Neuronal stem cell (in vitro differentiated cells): ENCODE results near the gene CYB5A.

ENCODE experiments used
- DNase-seq: peaks from one replicate; pipeline ENCODE4 v3.0.0-alpha.2; 2013; ENCODE audit warnings: low spot score
- H2AFZ ChIP-seq: one replicate; pipeline ENCODE4 v1.6.1; 2013; ENCODE audit warnings: mild to moderate bottlenecking, low read length, inconsistent platforms
- H2AK5ac ChIP-seq: 2 replicates; pipeline ENCODE4 v1.6.1; 2013; ENCODE audit warnings: low read depth, mild to moderate bottlenecking, inconsistent platforms, low read length, moderate library complexity, mixed read lengths
- H2BK120ac ChIP-seq: 2 replicates; pipeline ENCODE4 v1.6.1; 2013; ENCODE audit warnings: low read depth, mild to moderate bottlenecking, inconsistent platforms, low read length, moderate library complexity, mixed read lengths
- H2BK12ac ChIP-seq: one replicate; pipeline ENCODE4 v1.6.1; 2013; ENCODE audit warnings: low read length, inconsistent platforms
- H2BK15ac ChIP-seq: 2 replicates; pipeline ENCODE4 v1.6.1; 2013; ENCODE audit warnings: mild to moderate bottlenecking, low read length, inconsistent platforms, mixed read lengths
- H2BK5ac ChIP-seq: one replicate; pipeline ENCODE4 v1.6.1; 2013; ENCODE audit warnings: inconsistent platforms, mild to moderate bottlenecking, low read length, moderate library complexity
- H3K14ac ChIP-seq: one replicate; pipeline ENCODE4 v1.6.1; 2013; ENCODE audit warnings: low read length, inconsistent platforms
- H3K18ac ChIP-seq: 2 replicates; pipeline ENCODE4 v1.6.1; 2013; ENCODE audit warnings: low read length, inconsistent platforms
- H3K23ac ChIP-seq: 2 replicates; pipeline ENCODE4 v1.6.1; 2013; ENCODE audit warnings: low read depth, mild to moderate bottlenecking, mixed read lengths, low read length, inconsistent platforms; ENCODE audit not compliant: poor library complexity
- H3K27ac ChIP-seq: replicated peaks from 3 replicates; pipeline ENCODE4 v1.5.1; 2013; ENCODE audit warnings: low read length, inconsistent platforms
- H3K27me3 ChIP-seq, 3 experiments: 2 replicates each; pipeline ENCODE4 v1.6.1; 2013; ENCODE audit warnings: low read length in 3 of 3, mild to moderate bottlenecking in 2 of 3, inconsistent platforms in 1 of 3, low read depth in 1 of 3, mixed read lengths in 1 of 3, moderate library complexity in 1 of 3; ENCODE audit not compliant: control insufficient read depth in 3 of 3, insufficient read depth in 3 of 3
- H3K36me3 ChIP-seq, 2 donors: replicated peaks in 1 of 2; 2 replicates each; pipeline ENCODE4 v1.6.1; 2013; ENCODE audit warnings: low read length in 2 of 2; ENCODE audit not compliant: control insufficient read depth in 2 of 2, insufficient read depth in 2 of 2
- H3K4ac ChIP-seq: 2 replicates; pipeline ENCODE4 v1.6.1; 2013; ENCODE audit warnings: inconsistent platforms, mild to moderate bottlenecking, low read length, moderate library complexity
- H3K4me1 ChIP-seq, 2 donors: 1 replicate in 1 of 2; 2 replicates in 1 of 2; pipeline ENCODE4 v1.6.1; 2013; ENCODE audit warnings: low read length in 2 of 2, low read depth in 1 of 2; ENCODE audit not compliant: control insufficient read depth in 2 of 2, insufficient read depth in 1 of 2
- H3K4me2 ChIP-seq: one replicate; pipeline ENCODE4 v1.6.1; 2013; ENCODE audit warnings: mild to moderate bottlenecking, low read length, inconsistent platforms; ENCODE audit not compliant: insufficient read depth, poor library complexity, severe bottlenecking
- H3K4me3 ChIP-seq, 2 donors: 2 replicates each; pipeline ENCODE4 v1.5.1; 2013; ENCODE audit warnings: low read length in 2 of 2, mild to moderate bottlenecking in 2 of 2, inconsistent platforms in 1 of 2, moderate library complexity in 1 of 2
- H3K79me1 ChIP-seq: one replicate; pipeline ENCODE4 v1.6.1; 2013; ENCODE audit warnings: low read depth, mild to moderate bottlenecking, inconsistent platforms, low read length, moderate library complexity
- H3K9ac ChIP-seq: one replicate; pipeline ENCODE4 v1.6.1; 2013; ENCODE audit warnings: mild to moderate bottlenecking, low read depth, low read length, inconsistent platforms; ENCODE audit not compliant: poor library complexity
- H3K9me3 ChIP-seq, 2 donors: replicated peaks in 1 of 2; 2 replicates each; pipeline versions ENCODE3 to v1.6.1; 2013; ENCODE audit warnings: low read length in 2 of 2, mild to moderate bottlenecking in 2 of 2, inconsistent platforms in 1 of 2, low read depth in 1 of 2, mixed read lengths in 1 of 2, moderate library complexity in 1 of 2; ENCODE audit not compliant: control insufficient read depth in 2 of 2, insufficient read depth in 1 of 2
- H4K8ac ChIP-seq: one replicate; pipeline ENCODE4 v1.6.1; 2013; ENCODE audit warnings: low read depth, mild to moderate bottlenecking, inconsistent platforms, low read length, moderate library complexity
- H4K91ac ChIP-seq: one replicate; pipeline ENCODE4 v1.6.1; 2013; ENCODE audit warnings: low read length, low read depth, mild to moderate bottlenecking, inconsistent platforms; ENCODE audit not compliant: poor library complexity
- WGBS, 2 donors: extraction: QIAGEN DNeasy Blood & Tissue Kit; methylation state at CpG; one replicate each; pipeline ENCODE4 v1.1.7; 2013; ENCODE audit warnings: missing lambda C conversion rate in 2 of 2, mixed read lengths in 1 of 2; ENCODE audit not compliant: insufficient read length in 2 of 2, insufficient replicate concordance in 1 of 2; ENCODE audit errors: extremely low coverage in 2 of 2; 5-methylcytosine and 5-hydroxymethylcytosine counted together

The CYB5A gene

GRCh38 chr18:74217476-74218143, 74.2 kb downstream of the CYB5A start:
- Histone ChIP-seq H3K14ac (no peak overlapping the region), H3K9me3 (no peaks in the 10 kb centered on the region), H3K9ac (no peak overlapping the region), H4K8ac (no peak overlapping the region), H2AFZ (no peak overlapping the region), H3K4me1 (no peaks in the 10 kb centered on the region), H2BK15ac (no peak overlapping the region), H3K4me2 (no peak overlapping the region), H2AK5ac (no peak overlapping the region), H3K79me1 (no peaks in the 10 kb centered on the region), H3K36me3 (no peaks in the 10 kb centered on the region), H3K18ac (no peak overlapping the region), H3K27ac (no peak overlapping the region), H4K91ac (no peak overlapping the region), H3K23ac (no peak overlapping the region), H2BK5ac (no peak overlapping the region), H3K4me3 (no peak overlapping the region), H2BK12ac (no peak overlapping the region), H3K4ac (no peak overlapping the region), H2BK120ac (no peak overlapping the region), H3K27me3 (no peaks in the 10 kb centered on the region)
- DNase-seq, result no peak
- no CpG with 5 or more reads among the region's 7 CpGs for WGBS, 2 donors

- Histone ChIP-seq H4K91ac (no peak overlapping the region), H3K9ac (no peak overlapping the region), H3K27me3 (no peaks in the 10 kb centered on the region), H3K4me3 (no peak overlapping the region), H3K4me2 (no peak overlapping the region), H3K79me1 (no peaks in the 10 kb centered on the region), H2BK120ac (no peak overlapping the region), H3K4me1 (no peaks in the 10 kb centered on the region), H3K4ac (no peak overlapping the region), H3K18ac (no peak overlapping the region), H3K14ac (no peak overlapping the region), H3K9me3 (no peaks in the 10 kb centered on the region), H3K23ac (no peak overlapping the region), H2BK5ac (no peak overlapping the region), H2BK15ac (no peak overlapping the region), H2BK12ac (no peak overlapping the region), H3K36me3 (no peaks in the 10 kb centered on the region), H2AFZ (no peak overlapping the region), H2AK5ac (no peak overlapping the region), H4K8ac (no peak overlapping the region), H3K27ac (no peak overlapping the region)
- WGBS, 2 donors, result no CpG with 5 or more reads among the region's 3 CpGs
- DNase-seq, result no peak
These were observed 75.1 kb downstream of the CYB5A start for GRCh38 chr18:74216661-74217110.

GRCh38 chr18:74215863-74216262, 75.9 kb downstream of the CYB5A start:
- Histone ChIP-seq H3K23ac (no peak overlapping the region), H3K14ac (no peak overlapping the region), H4K91ac (no peak overlapping the region), H2AK5ac (no peak overlapping the region), H3K4me3 (no peak overlapping the region), H2BK120ac (no peak overlapping the region), H2BK15ac (no peak overlapping the region), H3K18ac (no peak overlapping the region), H2AFZ (no peak overlapping the region), H3K27ac (no peak overlapping the region), H3K27me3 (no peaks in the 10 kb centered on the region), H2BK12ac (no peak overlapping the region), H3K36me3 (no peaks in the 10 kb centered on the region), H4K8ac (no peak overlapping the region), H3K4ac (no peak overlapping the region), H2BK5ac (no peak overlapping the region), H3K9me3 (no peaks in the 10 kb centered on the region), H3K9ac (no peak overlapping the region), H3K4me1 (no peaks in the 10 kb centered on the region), H3K79me1 (no peaks in the 10 kb centered on the region), H3K4me2 (no peak overlapping the region)
- no CpG with 5 or more reads among the region's 1 CpG for WGBS, 2 donors
- DNase-seq, result no peak

- Histone ChIP-seq H3K18ac (no peak overlapping the region), H3K4me1 (no peaks in the 10 kb centered on the region), H3K4ac (no peak overlapping the region), H3K27me3 (peaks cover 0 to 5% (median 0%) of the 10 kb centered on the region in 3 experiments), H3K27ac (no peak overlapping the region), H2BK5ac (no peak overlapping the region), H2BK12ac (no peak overlapping the region), H4K91ac (no peak overlapping the region), H2AK5ac (no peak overlapping the region), H4K8ac (no peak overlapping the region), H3K9ac (no peak overlapping the region), H2BK120ac (no peak overlapping the region), H3K9me3 (no peaks in the 10 kb centered on the region), H3K4me3 (no peak overlapping the region), H3K23ac (no peak overlapping the region), H3K36me3 (no peaks in the 10 kb centered on the region), H3K4me2 (no peak overlapping the region), H2BK15ac (no peak overlapping the region), H3K79me1 (no peaks in the 10 kb centered on the region), H2AFZ (no peak overlapping the region), H3K14ac (no peak overlapping the region)
- DNase-seq, result no peak
- WGBS, 2 donors, result no CpG with 5 or more reads among the region's 3 CpGs
These were observed 78.3 kb downstream of the CYB5A start for GRCh38 chr18:74213429-74213828.
